HUES48 (cell line): ENCODE results near the gene ZNF445.

ENCODE experiments used
- H3K27ac ChIP-seq: one replicate; pipeline ENCODE4 v1.7.0; 2013; ENCODE audit warnings: low read depth, low read length, inconsistent platforms
- H3K27me3 ChIP-seq: 2 replicates; pipeline ENCODE4 v1.6.1; 2013; ENCODE audit warnings: mild to moderate bottlenecking, low read length; ENCODE audit not compliant: control insufficient read depth, insufficient read depth
- H3K36me3 ChIP-seq: 2 replicates; pipeline ENCODE4 v1.6.1; 2013; ENCODE audit warnings: low read length; ENCODE audit not compliant: control insufficient read depth, insufficient read depth
- H3K4me1 ChIP-seq: 2 replicates; pipeline ENCODE4 v1.6.1; 2013; ENCODE audit warnings: mild to moderate bottlenecking, low read length; ENCODE audit not compliant: control insufficient read depth, insufficient read depth
- H3K4me3 ChIP-seq: 2 replicates; pipeline ENCODE4 v1.5.1; 2013; ENCODE audit warnings: mild to moderate bottlenecking, low read depth, low read length
- H3K9ac ChIP-seq: 2 replicates; pipeline ENCODE4 v1.6.1; 2013; ENCODE audit warnings: mild to moderate bottlenecking, low read depth, low read length, moderate library complexity
- H3K9me3 ChIP-seq: 2 replicates; pipeline ENCODE4 v1.6.1; 2013; ENCODE audit warnings: low read length; ENCODE audit not compliant: control insufficient read depth, insufficient read depth

ZNF445 gene

GRCh38 chr3:44436181-44436580 lies 41.3 kb downstream of the ZNF445 start:
- no peaks in the 10 kb centered on the region for H3K27me3 ChIP-seq
- H3K36me3 ChIP-seq = no peaks in the 10 kb centered on the region
- no peak overlapping the region for H3K9ac ChIP-seq
- no peak overlapping the region for H3K27ac ChIP-seq
- H3K4me1 ChIP-seq = no peaks in the 10 kb centered on the region
- H3K4me3 ChIP-seq = no peak overlapping the region
- H3K9me3 ChIP-seq = no peaks in the 10 kb centered on the region

- Histone ChIP-seq H3K27me3 (no peaks in the 10 kb centered on the region), H3K27ac (no peak overlapping the region), H3K9ac (no peak overlapping the region), H3K36me3 (no peaks in the 10 kb centered on the region), H3K4me3 (no peak overlapping the region), H3K4me1 (no peaks in the 10 kb centered on the region), H3K9me3 (no peaks in the 10 kb centered on the region)
Measured at GRCh38 chr3:44434834-44435510, 42.5 kb downstream of the ZNF445 start.

DNA sequence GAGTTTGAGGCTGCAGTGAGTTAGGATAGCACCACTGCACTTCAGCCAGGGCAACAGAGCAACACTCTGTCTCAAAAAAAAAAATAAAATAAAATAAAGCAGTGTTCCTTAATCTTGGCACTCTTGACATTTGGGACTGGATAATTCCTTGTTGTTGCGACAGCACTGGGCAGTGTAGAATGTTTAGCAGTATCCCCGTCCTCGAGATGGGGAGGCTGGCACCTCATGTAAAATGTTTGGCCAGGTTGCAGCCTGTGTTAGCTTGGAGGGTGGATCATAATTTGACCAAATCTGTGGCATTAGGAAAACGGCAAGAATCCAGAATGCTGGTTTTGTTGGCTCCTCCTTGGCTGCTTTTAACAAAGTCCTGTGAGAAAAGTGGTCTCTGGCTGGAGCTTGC lies 47.0 kb downstream of the ZNF445 start:
- no peak overlapping the region for H3K4me3 ChIP-seq
- H3K36me3 ChIP-seq = no peaks in the 10 kb centered on the region
- H3K4me1 ChIP-seq = no peaks in the 10 kb centered on the region
- H3K27me3 ChIP-seq = no peaks in the 10 kb centered on the region
- H3K9ac ChIP-seq = no peak overlapping the region
- no peaks in the 10 kb centered on the region for H3K9me3 ChIP-seq
- no peak overlapping the region for H3K27ac ChIP-seq

DNA sequence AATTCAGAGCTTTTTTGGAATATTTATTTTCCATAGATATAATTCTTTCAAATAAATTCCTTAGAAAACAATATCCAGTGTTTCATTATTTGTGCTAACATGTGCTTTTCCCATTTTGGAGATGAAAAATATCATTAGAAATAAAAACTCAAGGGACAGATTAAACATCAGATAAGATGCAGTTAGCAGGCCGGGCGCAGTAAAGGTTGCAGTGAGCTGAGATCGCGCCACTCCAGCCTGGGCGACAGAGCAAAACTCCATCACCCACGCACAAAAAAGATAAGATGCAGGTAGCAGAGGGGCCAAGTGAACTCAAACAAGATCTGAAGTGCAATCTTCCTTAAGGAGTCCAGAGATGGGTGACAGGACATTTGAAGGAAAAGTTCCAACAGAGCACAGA lies 48.0 kb downstream of the ZNF445 start:
- no peak overlapping the region for H3K27ac ChIP-seq
- H3K4me1 ChIP-seq = no peaks in the 10 kb centered on the region
- no peak overlapping the region for H3K9ac ChIP-seq
- H3K9me3 ChIP-seq = no peaks in the 10 kb centered on the region
- H3K27me3 ChIP-seq = no peaks in the 10 kb centered on the region
- no peak overlapping the region for H3K4me3 ChIP-seq
- no peaks in the 10 kb centered on the region for H3K36me3 ChIP-seq

DNA sequence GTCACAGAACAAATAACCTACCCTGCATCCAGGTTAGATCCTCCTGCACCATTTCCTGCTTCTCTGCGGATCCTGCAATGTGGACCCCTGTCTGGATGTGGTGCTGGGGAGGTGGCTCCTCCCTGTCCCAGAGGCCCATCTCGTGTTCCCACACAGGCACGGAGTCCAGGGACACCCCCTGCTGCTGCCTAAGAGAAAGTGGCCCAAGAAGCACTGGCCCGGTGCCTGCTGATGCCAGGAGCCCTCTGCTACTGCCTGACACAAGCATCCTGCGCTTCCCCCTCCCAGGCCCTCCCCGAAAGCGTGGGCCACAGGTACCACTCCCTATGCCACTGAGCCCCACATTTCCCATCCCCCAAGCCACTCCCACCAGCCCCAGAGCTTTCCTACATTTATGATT lies 48.6 kb downstream of the ZNF445 start:
- no peaks in the 10 kb centered on the region for H3K36me3 ChIP-seq
- no peaks in the 10 kb centered on the region for H3K9me3 ChIP-seq
- H3K4me1 ChIP-seq = no peaks in the 10 kb centered on the region
- H3K9ac ChIP-seq = no peak overlapping the region
- no peak overlapping the region for H3K4me3 ChIP-seq
- no peaks in the 10 kb centered on the region for H3K27me3 ChIP-seq
- H3K27ac ChIP-seq = no peak overlapping the region

DNA sequence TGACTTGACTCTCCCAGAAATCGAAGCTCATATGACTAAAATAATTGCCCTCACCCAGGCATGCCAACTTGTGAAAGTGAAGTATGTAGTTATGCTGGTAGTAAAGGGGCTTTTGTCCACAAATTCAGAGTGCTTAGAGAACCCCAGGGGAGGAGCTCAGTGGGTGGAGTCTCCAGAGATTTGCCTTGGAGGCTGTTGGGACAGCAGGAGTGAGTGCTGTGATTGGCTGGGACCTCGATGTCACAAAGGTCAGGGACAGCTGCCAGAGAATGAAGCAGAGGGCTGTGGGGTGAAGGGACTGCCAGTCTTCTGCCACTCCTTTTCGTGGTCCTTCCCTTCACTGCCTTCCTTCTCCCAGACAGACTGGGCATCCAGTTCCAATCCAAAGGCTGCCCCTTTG lies 49.8 kb downstream of the ZNF445 start:
- Histone ChIP-seq H3K4me1 (no peaks in the 10 kb centered on the region), H3K4me3 (no peak overlapping the region), H3K27ac (no peak overlapping the region), H3K9ac (no peak overlapping the region), H3K36me3 (no peaks in the 10 kb centered on the region), H3K9me3 (no peaks in the 10 kb centered on the region), H3K27me3 (no peaks in the 10 kb centered on the region)

DNA sequence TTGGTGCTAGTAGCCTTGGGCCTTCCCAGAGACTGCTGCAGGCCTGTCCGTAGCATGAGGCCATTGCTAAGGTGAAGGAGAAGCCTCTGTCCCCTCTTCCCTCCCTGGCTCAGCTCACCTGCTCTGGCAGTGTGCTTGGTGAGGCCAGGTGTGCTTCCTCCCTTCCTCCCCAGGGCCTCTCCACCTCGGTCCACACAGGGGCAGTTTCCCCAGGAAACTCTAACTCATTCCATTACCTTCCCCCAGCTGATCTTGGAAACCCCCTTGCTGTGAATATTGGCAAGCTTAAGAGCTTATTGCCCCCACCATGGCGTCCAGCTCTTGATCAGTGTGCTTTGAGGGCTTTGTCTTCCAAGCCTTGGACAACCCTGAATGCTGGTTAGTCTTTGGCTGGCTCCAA lies 52.7 kb downstream of the ZNF445 start:
- no peaks in the 10 kb centered on the region for H3K27me3 ChIP-seq
- H3K27ac ChIP-seq = no peak overlapping the region
- no peaks in the 10 kb centered on the region for H3K9me3 ChIP-seq
- H3K36me3 ChIP-seq = no peaks in the 10 kb centered on the region
- H3K9ac ChIP-seq = no peak overlapping the region
- H3K4me1 ChIP-seq = no peaks in the 10 kb centered on the region
- no peak overlapping the region for H3K4me3 ChIP-seq

- Histone ChIP-seq H3K27me3 (no peaks in the 10 kb centered on the region), H3K9me3 (no peaks in the 10 kb centered on the region), H3K36me3 (no peaks in the 10 kb centered on the region), H3K27ac (no peak overlapping the region), H3K4me3 (no peak overlapping the region), H3K9ac (no peak overlapping the region), H3K4me1 (no peaks in the 10 kb centered on the region)
Measured at GRCh38 chr3:44421280-44421679, 56.2 kb downstream of the ZNF445 start.

DNA sequence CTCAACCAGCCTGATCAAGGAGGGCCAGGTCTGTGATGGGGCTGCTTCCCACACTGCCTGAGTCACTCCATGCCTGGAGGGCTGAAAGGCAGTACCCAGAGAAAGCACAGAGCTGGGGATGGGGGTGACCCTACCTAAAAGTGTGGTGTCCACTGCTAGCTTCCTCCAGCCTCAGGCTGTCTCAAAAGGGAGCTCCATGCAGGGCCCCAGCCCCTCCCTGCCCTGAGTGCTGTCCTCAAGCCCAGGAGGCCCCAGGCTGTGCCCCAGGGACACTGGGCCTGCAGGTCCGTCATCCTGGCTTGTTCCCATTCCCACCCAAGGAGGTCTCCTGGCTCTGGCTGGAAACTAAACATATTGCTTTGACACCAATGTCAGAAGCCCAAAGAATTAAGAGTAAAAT lies 56.8 kb downstream of the ZNF445 start:
- no peak overlapping the region for H3K9ac ChIP-seq
- H3K4me3 ChIP-seq = no peak overlapping the region
- no peak overlapping the region for H3K27ac ChIP-seq
- no peaks in the 10 kb centered on the region for H3K9me3 ChIP-seq
- H3K36me3 ChIP-seq = no peaks in the 10 kb centered on the region
- no peaks in the 10 kb centered on the region for H3K4me1 ChIP-seq
- no peaks in the 10 kb centered on the region for H3K27me3 ChIP-seq

- H3K9ac ChIP-seq = no peak overlapping the region
- H3K4me1 ChIP-seq = no peaks in the 10 kb centered on the region
- H3K36me3 ChIP-seq = no peaks in the 10 kb centered on the region
- no peaks in the 10 kb centered on the region for H3K9me3 ChIP-seq
- no peak overlapping the region for H3K27ac ChIP-seq
- H3K27me3 ChIP-seq = no peaks in the 10 kb centered on the region
- no peak overlapping the region for H3K4me3 ChIP-seq
Measured at GRCh38 chr3:44419923-44420650, 57.4 kb downstream of the ZNF445 start.

DNA sequence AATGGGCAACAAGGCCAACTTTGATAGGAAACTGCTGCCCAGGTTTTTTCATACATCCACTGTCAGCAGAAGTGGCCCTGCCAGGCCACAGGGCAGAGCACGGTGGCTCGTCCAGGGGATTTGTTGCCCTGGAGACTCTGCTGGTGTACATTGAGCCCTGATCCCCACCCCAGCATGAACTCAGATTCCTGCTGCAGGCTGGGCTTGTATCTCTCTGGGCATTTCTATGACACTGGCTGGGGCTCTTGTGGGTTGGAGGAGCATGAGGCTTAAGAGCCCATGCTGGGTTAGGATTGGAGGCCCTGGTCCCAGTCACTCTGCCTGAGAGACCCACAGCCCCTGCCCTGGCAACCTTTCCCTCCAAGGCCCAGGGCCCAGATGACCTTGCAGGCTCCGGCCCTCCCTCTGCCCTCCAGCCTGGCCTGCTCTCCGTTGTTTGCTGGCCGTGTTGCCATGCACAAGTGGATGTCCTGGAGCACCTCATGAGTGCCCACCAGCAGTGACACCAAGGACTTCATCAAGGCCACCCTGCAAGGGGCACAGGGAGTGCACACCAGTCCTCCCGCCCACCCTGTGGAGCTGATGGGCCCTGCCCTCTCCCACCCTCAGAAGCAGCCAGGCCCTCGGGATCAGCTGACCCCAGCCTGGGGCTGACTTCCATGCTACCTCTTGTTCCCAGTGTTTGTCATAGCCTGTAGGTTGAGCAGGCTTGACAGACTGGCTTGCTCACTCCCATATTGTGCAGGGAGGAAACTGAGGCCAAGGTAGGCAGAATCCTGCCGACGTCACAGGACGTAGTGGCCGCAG lies 58.2 kb downstream of the ZNF445 start:
- H3K4me3 ChIP-seq = no peak overlapping the region
- H3K36me3 ChIP-seq = no peaks in the 10 kb centered on the region
- H3K4me1 ChIP-seq = no peaks in the 10 kb centered on the region
- no peak overlapping the region for H3K27ac ChIP-seq
- no peaks in the 10 kb centered on the region for H3K9me3 ChIP-seq
- H3K27me3 ChIP-seq = no peaks in the 10 kb centered on the region
- H3K9ac ChIP-seq = no peak overlapping the region
